IMR-90 (cell line): ENCODE results near the gene LYZL1. TPM values are rescaled to one million over a fixed set of nuclear protein-coding genes. Genes with fewer than 3 reads are reported as not detected.

Source experiments
- ATAC-seq: fragments of 200-7000 bp; cut with Tn5 transposase; 2 replicates; pipeline ENCODE4 v1.9.1; 2020; ENCODE audit warnings: low read depth, mild to moderate bottlenecking, moderate library complexity
- BruUV-seq: library from RNA; stranded (reverse); fragments of 400-500 nt; replicated peaks from 2 replicates; lab custom pipeline; 2021; lab: Mats Ljungman, UMichigan
- CTCF ChIA-PET: fragments of 300-600 bp; formaldehyde crosslinking; extraction: SDS; loops from one replicate; lab custom pipeline; 2021; ENCODE audit warnings: antibody characterized with exemption; lab: Yijun Ruan, JAX
- POLR2A ChIA-PET: fragments of 300-600 bp; sonication (Branson Sonifier 250); formaldehyde crosslinking; loops from one replicate; lab custom pipeline; 2022; ENCODE audit warnings: antibody characterized with exemption; ENCODE audit not compliant: unreplicated experiment; lab: Charles Lee
- DNase-seq: peaks from one replicate; pipeline ENCODE4 v3.0.0; 2013
- H2AFZ ChIP-seq: replicated peaks from 2 replicates; pipeline ENCODE3; 2013; ENCODE audit warnings: low read length, mild to moderate bottlenecking; ENCODE audit not compliant: poor library complexity
- H2AK5ac ChIP-seq: 2 replicates; pipeline ENCODE4 v1.6.1; 2013; ENCODE audit warnings: low read depth, low read length, inconsistent platforms
- H2AK9ac ChIP-seq: replicated peaks from 2 replicates; pipeline ENCODE3; 2013; ENCODE audit warnings: mild to moderate bottlenecking, low read depth, low read length, moderate library complexity; ENCODE audit not compliant: poor library complexity
- H2BK120ac ChIP-seq: 2 replicates; pipeline ENCODE4 v1.6.1; 2013; ENCODE audit warnings: low read depth, low read length, inconsistent platforms
- H2BK15ac ChIP-seq: 3 replicates; pipeline ENCODE4 v1.6.1; 2013; ENCODE audit warnings: low read depth, low read length, inconsistent platforms
- H2BK20ac ChIP-seq: 2 replicates; pipeline ENCODE4 v1.6.1; 2013; ENCODE audit warnings: low read depth, mild to moderate bottlenecking, inconsistent platforms, low read length, moderate library complexity
- H2BK5ac ChIP-seq: 2 replicates; pipeline ENCODE4 v1.6.1; 2013; ENCODE audit warnings: mild to moderate bottlenecking, low read depth, low read length, inconsistent platforms; ENCODE audit not compliant: poor library complexity, severe bottlenecking
- H3K14ac ChIP-seq: replicated peaks from 2 replicates; pipeline ENCODE4 v1.6.1; 2013; ENCODE audit warnings: low read depth, low read length, inconsistent platforms
- H3K18ac ChIP-seq: 2 replicates; pipeline ENCODE4 v1.6.1; 2013; ENCODE audit warnings: low read depth, low read length, control low read depth
- H3K23ac ChIP-seq: 2 replicates; pipeline ENCODE4 v1.6.1; 2013; ENCODE audit warnings: low read depth, low read length, inconsistent platforms
- H3K27ac ChIP-seq: 2 replicates; pipeline ENCODE4 v1.5.1; 2013; ENCODE audit warnings: mild to moderate bottlenecking, control low read depth, low read length; ENCODE audit not compliant: insufficient read depth
- H3K27me3 ChIP-seq: 2 replicates; pipeline ENCODE4 v1.6.1; 2013; ENCODE audit warnings: low read length; ENCODE audit not compliant: control insufficient read depth, insufficient read depth
- H3K36me3 ChIP-seq: 2 replicates; pipeline ENCODE4 v1.6.1; 2013; ENCODE audit warnings: low read length, mixed read lengths; ENCODE audit not compliant: control insufficient read depth, insufficient read depth
- H3K4ac ChIP-seq: 2 replicates; pipeline ENCODE4 v1.6.1; 2013; ENCODE audit warnings: low read depth, low read length, inconsistent platforms
- H3K4me1 ChIP-seq: 2 replicates; pipeline ENCODE4 v1.6.1; 2013; ENCODE audit warnings: low read length, mixed read lengths; ENCODE audit not compliant: control insufficient read depth, insufficient read depth
- H3K4me2 ChIP-seq: 2 replicates; pipeline ENCODE4 v1.6.1; 2013; ENCODE audit warnings: low read depth, mild to moderate bottlenecking, control low read depth, low read length, moderate library complexity
- H3K4me3 ChIP-seq: 2 replicates; pipeline ENCODE4 v1.5.1; 2013; ENCODE audit warnings: low read depth, mild to moderate bottlenecking, control low read depth, low read length, moderate library complexity; ENCODE audit not compliant: insufficient read depth
- H3K56ac ChIP-seq: 2 replicates; pipeline ENCODE4 v1.6.1; 2013; ENCODE audit warnings: low read length, inconsistent platforms; ENCODE audit not compliant: insufficient read depth; ENCODE audit errors: extremely low read depth
- H3K79me1 ChIP-seq, 2 experiments: 2 replicates each; pipeline ENCODE4 v1.6.1; 2013; ENCODE audit warnings: low read length in 2 of 2, inconsistent platforms in 1 of 2, low read depth in 1 of 2
- H3K9ac ChIP-seq: 2 replicates; pipeline ENCODE4 v1.6.1; 2013; ENCODE audit warnings: low read depth, low read length, control low read depth
- H3K9me1 ChIP-seq: 2 replicates; pipeline ENCODE4 v1.6.1; 2013; ENCODE audit warnings: low read length, inconsistent platforms; ENCODE audit not compliant: insufficient read depth
- H3K9me3 ChIP-seq: 2 replicates; pipeline ENCODE4 v1.6.1; 2013; ENCODE audit warnings: low read length; ENCODE audit not compliant: control insufficient read depth, insufficient read depth
- H4K20me1 ChIP-seq: 2 replicates; pipeline ENCODE4 v1.6.1; 2013; ENCODE audit warnings: low read length, inconsistent platforms; ENCODE audit not compliant: insufficient read depth
- H4K5ac ChIP-seq: 2 replicates; pipeline ENCODE4 v1.6.1; 2013; ENCODE audit warnings: mild to moderate bottlenecking, low read depth, low read length, control low read depth
- H4K8ac ChIP-seq, 2 experiments: 2 replicates each; pipeline ENCODE4 v1.6.1; 2013; ENCODE audit warnings: low read depth in 2 of 2, low read length in 2 of 2, control low read depth in 1 of 2, inconsistent platforms in 1 of 2
- H4K91ac ChIP-seq: 2 replicates; pipeline ENCODE4 v1.6.1; 2013; ENCODE audit warnings: low read depth, low read length, inconsistent platforms; ENCODE audit not compliant: insufficient read depth
- CEBPB ChIP-seq: IDR thresholded peaks from 2 replicates; pipeline ENCODE4 v1.6.1; 2012; ENCODE audit warnings: low read depth, low read length, improper control_type of control experiment
- CTCF ChIP-seq: conservative IDR thresholded peaks from 2 replicates; pipeline ENCODE4 v1.5.1; 2012; ENCODE audit warnings: mild to moderate bottlenecking, low read depth, low read length, improper control_type of control experiment
- MAFK ChIP-seq: IDR thresholded peaks from 2 replicates; pipeline ENCODE4 v1.6.1; 2012; ENCODE audit warnings: low read depth, low read length, improper control_type of control experiment
- MAZ ChIP-seq: IDR thresholded peaks from 2 replicates; pipeline ENCODE4 v1.6.1; 2012; ENCODE audit warnings: low read depth, mild to moderate bottlenecking, low read length, improper control_type of control experiment, moderate library complexity, borderline replicate concordance
- NFE2L2 ChIP-seq: fragments of 150-350 bp; IDR thresholded peaks from 2 replicates; pipeline ENCODE4 v1.6.1; 2016; ENCODE audit warnings: low read depth, mild to moderate bottlenecking, low read length
- POLR2A ChIP-seq: IDR thresholded peaks from 2 replicates; pipeline ENCODE4 v1.6.1; 2012; ENCODE audit warnings: mild to moderate bottlenecking, low read depth, low read length
- SMC3 ChIP-seq: fragments of 150-350 bp; IDR thresholded peaks from 2 replicates; pipeline ENCODE4 v1.6.1; 2016; ENCODE audit warnings: low read depth, mild to moderate bottlenecking, antibody characterized with exemption, low read length, moderate library complexity
- USF2 ChIP-seq: fragments of 150-350 bp; IDR thresholded peaks from 2 replicates; pipeline ENCODE4 v1.6.1; 2017; ENCODE audit warnings: mild to moderate bottlenecking, antibody characterized with exemption, low read length, low read depth
- WGBS, 2 experiments: methylation state at CpG; one replicate each; pipeline versions ENCODE4 v1.1.5 to v1.1.7; 2013; ENCODE audit warnings: missing lambda C conversion rate in 2 of 2; ENCODE audit not compliant: insufficient read length in 1 of 2; ENCODE audit errors: extremely low coverage in 2 of 2; 5-methylcytosine and 5-hydroxymethylcytosine counted together
- dilution Hi-C: fragments of 300-500 bp; cut with HindIII; formaldehyde crosslinking; loops from one replicate; pipeline ENCODE4 v1.14.3; 2018; ENCODE audit warnings: low sequenced_read_pairs; ENCODE audit not compliant: unreplicated experiment
- in situ Hi-C: fragments of 300-500 bp; cut with MboI; formaldehyde crosslinking; loops from 3 replicates; pipeline ENCODE4 v1.14.3; 2019; ENCODE audit warnings: low sequenced_read_pairs, inconsistent platforms, mixed read lengths
- intact Hi-C: fragments of 100-400 bp; cut with micrococcal nuclease; formaldehyde crosslinking; loops from 2 replicates; pipeline ENCODE4 v1.10.0; 2022
- polyA plus RNA-seq, 3 experiments: library from polyadenylated mRNA; depleted of rRNA; stranded (reverse); fragments of >200 nt; gene quantifications; 2 replicates each; pipeline ENCODE4 v1.2.3, GENCODE V29; 2012; ENCODE audit warnings: low replicate concordance in 1 of 3
- total RNA-seq: library from RNA; depleted of rRNA; stranded (reverse); fragments of >200 nt; gene quantifications from 2 replicates; pipeline ENCODE4 v1.2.3, GENCODE V29; 2012

The LYZL1 gene
- total and polyA plus RNA-seq, 2 of the 4 experiments (the other 2 are of a cell fraction), result not detected

GRCh38 chr10:29326299-29326698 lies 37.4 kb downstream of the LYZL1 start:
- dilution Hi-C loops, result no loop called here
- no peak for ATAC-seq
- Histone ChIP-seq H2AK5ac (no peak overlapping the region), H4K8ac (no peak overlapping the region), H4K5ac (no peak overlapping the region), H4K20me1 (no peaks in the 10 kb centered on the region), H3K14ac (no peak overlapping the region), H3K23ac (no peak overlapping the region), H3K56ac (no peak overlapping the region), H2AFZ (no peak overlapping the region), H3K4me1 (peaks cover 4% of the 10 kb centered on the region), H3K79me1 (no peaks in the 10 kb centered on the region), H3K18ac (no peak overlapping the region), H3K27me3 (peaks cover 37% of the 10 kb centered on the region), H3K9me3 (no peaks in the 10 kb centered on the region), H2AK9ac (no peak overlapping the region), H2BK120ac (no peak overlapping the region), H3K9ac (no peak overlapping the region), H3K9me1 (no peaks in the 10 kb centered on the region), H3K4ac (no peak overlapping the region), H2BK15ac (no peak overlapping the region), H3K4me2 (no peak overlapping the region), H3K27ac (no peak overlapping the region), H4K91ac (no peak overlapping the region), H3K36me3 (no peaks in the 10 kb centered on the region), H2BK20ac (no peak overlapping the region), H3K4me3 (no peak overlapping the region), H2BK5ac (no peak overlapping the region)
- TF ChIP-seq CEBPB (no peak), MAFK (no peak), SMC3 (no peak), POLR2A (no peak), MAZ (no peak), USF2 (no peak), CTCF (no peak), NFE2L2 (no peak)
- ChIA-PET POLR2A (interaction anchor here (0.6 kb wide), 1 partner anchor 11 kb away, joined by 3 read pairs; no protein-coding TSS in a partner anchor), CTCF (interaction anchor here (0.8 kb wide), 1 partner anchor 8 kb away, joined by 3 read pairs; no protein-coding TSS in a partner anchor)
- no peak for DNase-seq
- WGBS, 2 experiments, result no CpG with 5 or more reads among the region's 2 CpGs
- no TSS peak for BruUV-seq
- intact Hi-C loops, result no loop called here
- in situ Hi-C loops, result no loop called here
